Ovary (tissue), 9 donors: ENCODE measurements around the gene MYO5C. TPM values are rescaled to one million over a fixed set of nuclear protein-coding genes. Genes with fewer than 3 reads are reported as not detected.

Source experiments
- DNase-seq, 5 donors: peaks; one replicate each; pipeline ENCODE4 v3.0.0-alpha.2; 2019 to 2020
- H3K27ac ChIP-seq, 2 donors: fragments of 200-600 bp; one replicate each; pipeline versions ENCODE4 v1.5.1 to v1.8.0; 2019 to 2022
- H3K27me3 ChIP-seq: fragments of 200-600 bp; one replicate; pipeline ENCODE4 v1.8.0; 2022
- H3K36me3 ChIP-seq: fragments of 200-600 bp; sonication (generic); one replicate; pipeline ENCODE4 v1.5.1; 2019
- H3K4me1 ChIP-seq: one replicate; pipeline ENCODE4 v1.8.1; 2013; ENCODE audit warnings: mild to moderate bottlenecking, moderate library complexity; ENCODE audit not compliant: insufficient read depth
- H3K4me3 ChIP-seq: fragments of 200-600 bp; sonication (generic); one replicate; pipeline ENCODE4 v1.5.1; 2017
- H3K9me3 ChIP-seq, 2 donors: fragments of 200-600 bp in 1 of 2; sonication (generic) in 1 of 2; one replicate each; pipeline versions ENCODE4 v1.5.1 to v1.8.1; 2013 to 2019; ENCODE audit warnings: mild to moderate bottlenecking in 1 of 2, moderate library complexity in 1 of 2
- EP300 ChIP-seq: sonication (generic); formaldehyde crosslinking; IDR thresholded peaks from one replicate; pipeline ENCODE4 v1.6.1; 2017; ENCODE audit warnings: antibody characterized with exemption
- POLR2A ChIP-seq: fragments of 450-650 bp; IDR thresholded peaks from one replicate; pipeline ENCODE4 v1.6.1; 2017; ENCODE audit warnings: antibody characterized with exemption, mild to moderate bottlenecking, moderate library complexity
- WGBS, 3 donors: extraction: QIAGEN DNeasy Blood & Tissue Kit in 1 of 3; methylation state at CpG; one replicate each; pipeline versions ENCODE4 v1.1.5 to v1.1.7; 2013 to 2017; 5-methylcytosine and 5-hydroxymethylcytosine counted together
- intact Hi-C, 4 donors: fragments of 100-400 bp; cut with DNase I; formaldehyde crosslinking; loops; one replicate each; pipeline versions ENCODE4 v1.11.0 to v1.15.1; 2022 to 2023
- polyA plus RNA-seq, 2 donors: library from polyadenylated mRNA; stranded (reverse); fragments of 200-250 nt in 1 of 2; fragments of 350-450 nt in 1 of 2; fragmentation: Illumina TruSeq in 1 of 2; extraction: RNeasy Lipid Tissue Mini Kit (QIAGEN cat#74804) in 1 of 2; gene quantifications; one replicate each; pipeline ENCODE4 v1.2.3, GENCODE V29; 2013 to 2014
- total RNA-seq, 7 donors: library from RNA; depleted of rRNA in 2 of 7; stranded (reverse); fragments of >200 nt in 2 of 7; fragmentation: NEBNext Ultra II Directional in 3 of 7; extraction: Animal tissue kit (Norgen Biotek cat#: 25700) in 3 of 7; gene quantifications; one replicate each; pipeline versions ENCODE4 v1.1.0 to v1.2.4, GENCODE V29; 2016 to 2023
- TF ChIP-seq, protein P1 (sequence below), 3 donors: fragments of 450-650 bp in 2 of 3; fragments of 200-600 bp in 1 of 3; IDR thresholded peaks; one replicate each; pipeline versions ENCODE4 v1.5.1 to v1.8.0; 2016 to 2022; ENCODE audit warnings: antibody characterized with exemption in 3 of 3, mild to moderate bottlenecking in 1 of 3
- donor health status: DM: no; HTN: no; CAD: no; lungs with moderate emphysema.
- donor health status: DM: no; HTN: no; CAD: no.
- donor health status: Bipolar disorder and iron deficiency.
- donor health status: DM: yes; HTN: yes; CAD: no.
- donor health status: DM: no; HTN: no; CAD: no.
- donor health status: DM: yes; HTN: yes; CAD: no.

MYO5C gene
- total and polyA plus RNA-seq, 9 donors: 1.1 to 23.6 (median 7.1) TPM

DNA sequence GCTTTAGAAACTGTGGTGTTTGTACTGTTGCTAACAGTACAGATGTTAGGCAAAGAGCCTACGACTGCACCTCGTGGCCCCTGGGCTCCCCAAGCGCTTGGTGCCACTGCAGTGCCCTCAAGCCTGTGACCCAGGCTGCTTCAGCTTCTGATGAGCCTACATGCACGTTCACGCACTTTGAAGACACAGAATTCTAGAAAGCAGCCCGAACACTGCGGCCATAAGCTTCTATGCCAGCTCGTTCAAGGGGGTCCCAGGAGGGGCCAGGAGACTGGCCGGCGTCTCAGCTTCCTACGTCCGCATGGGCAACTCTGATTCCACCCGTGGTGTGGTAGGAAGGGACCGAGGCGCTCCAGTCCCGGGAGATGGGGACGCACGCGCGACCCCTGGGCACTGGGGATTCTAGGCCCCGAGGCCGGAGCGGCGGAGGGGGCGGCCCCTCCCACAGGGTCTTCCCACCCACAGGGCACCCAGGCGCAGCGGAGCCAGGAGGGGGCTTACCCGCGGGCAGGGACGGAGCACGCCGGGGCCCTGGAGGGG, 653 bp downstream of the MYO5C start:
- Histone ChIP-seq H3K4me1 (peaks cover 3% of the 10 kb centered on the region), H3K27ac (no peak overlapping the region), H3K9me3 (no peaks in the 10 kb centered on the region), H3K4me3 (peak overlapping the region; percentile 35), H3K27me3 (peaks cover 2% of the 10 kb centered on the region), H3K36me3 (no peaks in the 10 kb centered on the region)
- intact Hi-C loops: no loop called here
- no peak for DNase-seq
- 8 to 25% (median 10%) methylated on average over 8 to 32 of the region's 32 CpGs for WGBS, 3 donors
- TF ChIP-seq EP300: no peak
- TF ChIP-seq POLR2A: no peak
- TF ChIP-seq, protein P1, sequence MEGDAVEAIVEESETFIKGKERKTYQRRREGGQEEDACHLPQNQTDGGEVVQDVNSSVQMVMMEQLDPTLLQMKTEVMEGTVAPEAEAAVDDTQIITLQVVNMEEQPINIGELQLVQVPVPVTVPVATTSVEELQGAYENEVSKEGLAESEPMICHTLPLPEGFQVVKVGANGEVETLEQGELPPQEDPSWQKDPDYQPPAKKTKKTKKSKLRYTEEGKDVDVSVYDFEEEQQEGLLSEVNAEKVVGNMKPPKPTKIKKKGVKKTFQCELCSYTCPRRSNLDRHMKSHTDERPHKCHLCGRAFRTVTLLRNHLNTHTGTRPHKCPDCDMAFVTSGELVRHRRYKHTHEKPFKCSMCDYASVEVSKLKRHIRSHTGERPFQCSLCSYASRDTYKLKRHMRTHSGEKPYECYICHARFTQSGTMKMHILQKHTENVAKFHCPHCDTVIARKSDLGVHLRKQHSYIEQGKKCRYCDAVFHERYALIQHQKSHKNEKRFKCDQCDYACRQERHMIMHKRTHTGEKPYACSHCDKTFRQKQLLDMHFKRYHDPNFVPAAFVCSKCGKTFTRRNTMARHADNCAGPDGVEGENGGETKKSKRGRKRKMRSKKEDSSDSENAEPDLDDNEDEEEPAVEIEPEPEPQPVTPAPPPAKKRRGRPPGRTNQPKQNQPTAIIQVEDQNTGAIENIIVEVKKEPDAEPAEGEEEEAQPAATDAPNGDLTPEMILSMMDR (IDR thresholded peaks at IDR 0.05): no peak

DNA sequence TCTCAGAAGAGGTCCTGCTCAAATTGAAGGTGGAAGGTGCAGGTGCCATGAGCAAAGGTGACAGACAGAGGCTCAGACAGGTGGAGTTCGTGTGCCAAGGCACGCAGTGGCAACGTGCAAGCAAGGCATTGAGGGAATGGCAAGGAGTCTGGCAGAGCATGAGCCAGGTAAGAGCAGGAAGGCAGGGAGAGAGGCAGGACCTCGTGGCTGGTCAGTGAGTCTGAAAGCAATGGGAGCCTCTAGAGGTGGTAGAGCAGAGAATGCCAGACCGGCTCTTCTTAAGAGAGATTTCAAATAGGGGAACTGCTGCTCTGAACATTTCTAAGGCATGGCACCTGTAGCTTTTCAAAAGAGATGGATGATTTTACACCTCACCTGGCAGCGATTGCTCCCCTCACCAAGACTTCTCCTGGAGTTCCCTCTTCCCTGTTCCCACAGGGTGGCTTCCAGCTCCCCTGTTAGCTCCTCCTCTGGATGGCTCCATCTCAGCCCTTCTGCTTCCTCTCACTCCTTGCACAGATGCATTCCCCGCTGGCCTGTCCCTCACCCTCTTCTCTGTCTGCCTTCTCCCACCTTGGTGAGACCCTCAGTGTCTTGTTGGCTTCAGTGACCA, 2.7 kb downstream of the MYO5C start:
- Histone ChIP-seq H3K27ac (no peak overlapping the region), H3K9me3 (no peaks in the 10 kb centered on the region), H3K36me3 (no peaks in the 10 kb centered on the region), H3K4me1 (peaks cover 3% of the 10 kb centered on the region), H3K27me3 (peaks cover 2% of the 10 kb centered on the region), H3K4me3 (no peak overlapping the region)
- TF ChIP-seq, protein P1 (IDR thresholded peaks at IDR 0.05): no peak
- TF ChIP-seq EP300 (no peak), POLR2A (no peak)
- no peak for DNase-seq
- WGBS, 3 donors: 77 to 84% (median 80%) methylated on average over 7 of the region's 7 CpGs
- intact Hi-C loops: no loop called here

DNA sequence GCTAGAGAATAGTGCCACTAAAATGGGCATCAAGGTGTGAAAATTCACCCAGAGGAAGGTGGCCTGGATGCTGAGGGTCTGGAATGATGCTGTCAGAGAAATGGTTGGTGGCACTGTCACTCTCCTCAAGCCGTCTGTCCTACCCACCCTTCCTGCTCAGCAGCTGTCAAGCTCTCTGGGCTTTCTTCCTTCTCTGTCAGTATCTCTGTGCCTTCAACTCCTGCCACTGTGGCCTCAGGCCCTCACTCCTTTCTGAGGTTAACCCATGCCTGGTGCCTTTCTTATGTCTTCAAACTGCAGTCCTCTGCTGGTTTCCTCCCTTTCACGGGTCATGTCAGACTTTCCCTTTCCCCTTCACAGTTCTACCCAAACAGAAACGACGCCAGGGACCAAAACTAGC, 4.4 kb downstream of the MYO5C start:
- no peak for DNase-seq
- Histone ChIP-seq H3K27me3 (peaks cover 2% of the 10 kb centered on the region), H3K9me3 (no peaks in the 10 kb centered on the region), H3K36me3 (no peaks in the 10 kb centered on the region), H3K4me1 (peaks cover 3% of the 10 kb centered on the region), H3K27ac (no peak overlapping the region), H3K4me3 (no peak overlapping the region)
- 72 to 87% (median 87%) methylated on average over 4 of the region's 4 CpGs for WGBS, 3 donors
- TF ChIP-seq EP300 (no peak), POLR2A (no peak)
- TF ChIP-seq, protein P1 (IDR thresholded peaks at IDR 0.05): no peak
- intact Hi-C loops: no loop called here

DNA sequence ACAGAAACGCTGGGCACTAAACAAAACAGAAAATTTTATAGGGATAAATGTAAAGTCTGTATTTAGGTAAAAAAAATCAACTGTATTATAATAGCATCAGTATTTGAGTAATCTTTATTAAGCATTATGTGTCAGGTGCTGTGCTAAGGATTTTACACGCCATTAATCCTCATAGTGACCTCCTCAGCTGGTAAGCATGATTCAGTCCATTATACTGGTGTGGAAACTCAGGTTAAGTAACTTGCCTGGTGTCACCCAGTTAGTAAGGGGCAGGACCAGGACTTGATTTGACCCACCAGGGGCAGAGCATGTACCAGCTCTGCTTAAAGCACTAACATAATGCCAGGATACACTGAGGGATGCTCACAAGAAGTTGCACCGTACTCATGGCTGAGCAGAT, 4.8 kb downstream of the MYO5C start:
- Histone ChIP-seq H3K4me1 (peaks cover 3% of the 10 kb centered on the region), H3K9me3 (no peaks in the 10 kb centered on the region), H3K36me3 (no peaks in the 10 kb centered on the region), H3K4me3 (no peak overlapping the region), H3K27ac (no peak overlapping the region), H3K27me3 (peaks cover 2% of the 10 kb centered on the region)
- TF ChIP-seq POLR2A (no peak), EP300 (no peak)
- TF ChIP-seq, protein P1 (IDR thresholded peaks at IDR 0.05): no peak
- intact Hi-C loops: no loop called here
- WGBS, 3 donors: 82 to 88% (median 82%) methylated on average over 3 of the region's 3 CpGs
- no peak for DNase-seq
